GM12865 (cell line): Measurements from ENCODE around the gene ARHGDIA.
A peak's percentile ranks its signal among the peaks of the same experiment; 100 is the strongest.

Source experiments
- DNase-seq: peaks from one replicate; pipeline ENCODE4 v3.0.0; 2010; ENCODE audit warnings: low read depth
- H3K4me3 ChIP-seq: 2 replicates; pipeline ENCODE4 v1.5.1; 2011; ENCODE audit warnings: mild to moderate bottlenecking, low read depth, low read length, control low read depth
- TF ChIP-seq, protein P1 (sequence below): IDR thresholded peaks from 2 replicates; pipeline ENCODE4 v1.5.1; 2011; ENCODE audit warnings: low read length, control low read depth, low read depth, inconsistent platforms; ENCODE audit not compliant: insufficient read depth; ENCODE audit errors: missing control alignments

ARHGDIA gene

GRCh38 chr17:81913394-81914102 lies 42.4 kb upstream of the ARHGDIA start:
- H3K4me3 ChIP-seq = no peak overlapping the region
- DNase-seq = no peak
- TF ChIP-seq, protein P1, sequence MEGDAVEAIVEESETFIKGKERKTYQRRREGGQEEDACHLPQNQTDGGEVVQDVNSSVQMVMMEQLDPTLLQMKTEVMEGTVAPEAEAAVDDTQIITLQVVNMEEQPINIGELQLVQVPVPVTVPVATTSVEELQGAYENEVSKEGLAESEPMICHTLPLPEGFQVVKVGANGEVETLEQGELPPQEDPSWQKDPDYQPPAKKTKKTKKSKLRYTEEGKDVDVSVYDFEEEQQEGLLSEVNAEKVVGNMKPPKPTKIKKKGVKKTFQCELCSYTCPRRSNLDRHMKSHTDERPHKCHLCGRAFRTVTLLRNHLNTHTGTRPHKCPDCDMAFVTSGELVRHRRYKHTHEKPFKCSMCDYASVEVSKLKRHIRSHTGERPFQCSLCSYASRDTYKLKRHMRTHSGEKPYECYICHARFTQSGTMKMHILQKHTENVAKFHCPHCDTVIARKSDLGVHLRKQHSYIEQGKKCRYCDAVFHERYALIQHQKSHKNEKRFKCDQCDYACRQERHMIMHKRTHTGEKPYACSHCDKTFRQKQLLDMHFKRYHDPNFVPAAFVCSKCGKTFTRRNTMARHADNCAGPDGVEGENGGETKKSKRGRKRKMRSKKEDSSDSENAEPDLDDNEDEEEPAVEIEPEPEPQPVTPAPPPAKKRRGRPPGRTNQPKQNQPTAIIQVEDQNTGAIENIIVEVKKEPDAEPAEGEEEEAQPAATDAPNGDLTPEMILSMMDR = no peak

DNA sequence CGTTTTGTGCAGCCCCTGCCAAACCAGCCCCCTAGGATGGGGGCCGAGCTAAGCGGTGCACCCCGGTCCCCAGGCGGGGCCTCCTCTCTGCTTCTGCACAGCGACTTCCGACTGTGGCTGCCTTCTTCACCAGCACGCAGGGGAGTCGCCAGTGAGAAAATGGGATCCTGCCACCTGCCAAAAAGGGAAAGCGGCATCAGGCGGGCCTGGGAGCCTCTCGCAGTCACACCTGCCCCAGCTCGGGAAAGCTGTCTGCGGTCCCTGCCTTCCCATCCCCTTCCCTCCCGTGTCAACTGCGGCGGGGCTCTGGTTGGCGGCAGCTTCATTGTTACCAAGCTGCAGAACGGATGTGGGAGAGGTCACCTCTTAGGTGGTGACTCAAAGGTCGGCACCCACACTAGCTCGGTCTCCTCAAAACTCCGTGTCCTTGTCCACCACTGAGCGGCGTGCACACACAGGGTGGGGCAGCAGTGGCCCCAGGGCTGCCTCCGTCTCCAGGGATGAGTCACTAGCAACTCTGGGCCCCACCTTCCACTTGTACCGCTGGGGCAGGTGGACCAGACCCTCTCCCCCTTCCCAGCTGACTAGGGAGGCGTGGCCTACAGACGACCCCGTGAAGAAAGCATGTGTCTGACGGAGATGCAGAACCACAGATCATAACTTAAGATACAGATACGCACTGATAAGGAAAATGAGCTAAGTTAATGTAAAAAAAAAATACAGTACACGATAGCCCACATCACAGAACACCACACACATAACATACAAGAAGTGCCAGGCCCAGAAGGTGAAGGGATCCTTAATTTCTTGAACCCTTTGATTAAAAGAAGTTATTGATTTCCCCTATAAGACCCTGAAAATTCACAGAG lies 41.5 kb upstream of the ARHGDIA start:
- no peak overlapping the region for H3K4me3 ChIP-seq
- TF ChIP-seq, protein P1 = no peak
- DNase-seq = no peak

GRCh38 chr17:81911969-81912368 lies 40.8 kb upstream of the ARHGDIA start:
- TF ChIP-seq, protein P1 = no peak
- no peak for DNase-seq
- H3K4me3 ChIP-seq = no peak overlapping the region

DNA sequence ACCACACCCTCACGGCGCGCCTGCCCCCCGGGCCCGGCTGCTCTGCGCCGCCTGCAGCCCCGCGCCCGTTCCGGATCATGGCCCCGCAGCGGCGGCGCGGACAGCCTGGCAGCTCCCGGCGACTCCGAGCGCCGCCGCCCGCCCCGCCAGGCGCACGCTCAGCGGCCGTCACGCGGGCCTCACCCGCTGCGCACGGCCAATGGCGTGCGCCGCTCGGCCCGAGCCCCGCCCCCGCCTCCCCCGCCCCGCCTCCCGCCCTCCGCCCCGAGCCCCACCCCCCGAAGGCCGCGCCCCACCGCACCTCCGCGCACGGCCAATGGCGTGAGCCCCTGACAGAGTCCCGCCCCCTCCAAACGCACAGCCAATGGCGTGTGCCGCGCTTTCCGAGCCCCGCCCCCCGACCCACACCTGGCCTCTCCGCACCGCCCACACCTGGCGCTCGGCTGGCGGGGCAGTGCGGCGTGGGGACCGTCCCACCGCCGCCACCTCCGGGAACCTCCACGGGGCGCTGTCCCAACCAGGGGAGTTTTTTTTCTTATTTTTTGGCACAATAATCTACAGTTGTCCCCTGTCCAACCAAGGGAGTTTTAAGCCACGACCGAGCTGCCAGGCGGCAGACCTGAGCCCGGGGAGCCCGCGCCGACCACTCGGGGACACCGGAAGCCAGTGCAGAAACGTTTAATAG lies 40.3 kb upstream of the ARHGDIA start, which contains the start of gene PCYT2:
Gene PCYT2, minus strand, starts transcription at position 123 of the 685 bp plus-strand sequence. Its CDS starts 44 bp downstream, at position 79.
- TF ChIP-seq, protein P1 = peak; percentile 5
- peak; percentile 94 for DNase-seq
- peak within 1 kb of the TSS; percentile 82 for H3K4me3 ChIP-seq

- DNase-seq = no peak
- TF ChIP-seq, protein P1 = no peak
- peak overlapping the region; percentile 82 for H3K4me3 ChIP-seq
Measured at GRCh38 chr17:81910840-81911276, 39.7 kb upstream of the ARHGDIA start.

- no peak for DNase-seq
- peak overlapping the region; percentile 82 for H3K4me3 ChIP-seq
- TF ChIP-seq, protein P1 = no peak
Measured at GRCh38 chr17:81909966-81910839, 39.1 kb upstream of the ARHGDIA start.
